Adrenal gland (tissue), 12 donors: ENCODE measurements around the gene C4A. TPM values are rescaled to one million over a fixed set of nuclear protein-coding genes. Genes with fewer than 3 reads are reported as not detected.

Experiments used
- DNase-seq, 7 donors: peaks; one replicate each; pipeline ENCODE4 v3.0.0-alpha.2; 2019 to 2020
- H3K27ac ChIP-seq, 5 donors: fragments of 200-600 bp; sonication (generic) in 4 of 5; 1 replicate in 3 of 5; 2 replicates in 2 of 5; pipeline versions ENCODE4 v1.5.1 to v1.8.0; 2016 to 2020; ENCODE audit warnings: mild to moderate bottlenecking in 1 of 5
- H3K27me3 ChIP-seq: fragments of 200-600 bp; 2 replicates; pipeline ENCODE4 v1.8.0; 2021
- H3K36me3 ChIP-seq, 2 donors: fragments of 200-600 bp; replicated peaks in 1 of 2; 1 replicate in 1 of 2; 2 replicates in 1 of 2; pipeline versions ENCODE4 v1.5.1 to v1.8.0; 2018 to 2022
- H3K4me1 ChIP-seq, 2 donors: fragments of 200-600 bp; replicated peaks in 1 of 2; 1 replicate in 1 of 2; 2 replicates in 1 of 2; pipeline versions ENCODE4 v1.5.1 to v1.8.0; 2018 to 2021
- H3K4me3 ChIP-seq, 4 donors: fragments of 200-600 bp; sonication (generic) in 3 of 4; one replicate each; pipeline ENCODE4 v1.5.1; 2016 to 2018
- H3K9me3 ChIP-seq, 3 donors: fragments of 200-600 bp; sonication (generic) in 1 of 3; replicated peaks in 1 of 3; 1 replicate in 2 of 3; 2 replicates in 1 of 3; pipeline versions ENCODE4 v1.5.1 to v1.8.0; 2016 to 2021
- POLR2A ChIP-seq, 2 donors: fragments of 450-650 bp; IDR thresholded peaks; one replicate each; pipeline ENCODE4 v1.6.1; 2017; ENCODE audit warnings: antibody characterized with exemption in 2 of 2, mild to moderate bottlenecking in 2 of 2, moderate library complexity in 1 of 2
- WGBS, 4 donors: extraction: QIAGEN DNeasy Blood & Tissue Kit in 2 of 4; methylation state at CpG; one replicate each; pipeline versions ENCODE4 v1.1.5 to v1.1.7; 2013 to 2017; 5-methylcytosine and 5-hydroxymethylcytosine counted together
- intact Hi-C, 2 donors: fragments of 100-400 bp; cut with DNase I; formaldehyde crosslinking; loops; one replicate each; pipeline versions ENCODE4 v1.14.1 to v1.15.0; 2022 to 2023
- polyA plus RNA-seq, 3 donors: library from polyadenylated mRNA; stranded (reverse); fragments of 200-250 nt in 2 of 3; fragments of 350-450 nt in 1 of 3; fragmentation: Illumina TruSeq in 1 of 3; extraction: RNeasy Lipid Tissue Mini Kit (QIAGEN cat#74804) in 1 of 3; gene quantifications; one replicate each; pipeline ENCODE4 v1.2.3, GENCODE V29; 2013 to 2014
- total RNA-seq, 9 donors: library from RNA; depleted of rRNA in 4 of 9; stranded (reverse); fragments of >200 nt in 4 of 9; fragments of 120-200 nt in 1 of 9; fragmentation: NEBNext Ultra II Directional in 1 of 9; extraction: Animal tissue kit (Norgen Biotek cat#: 25700) in 1 of 9; gene quantifications; one replicate each; pipeline versions ENCODE4 v1.1.0 to v1.2.4, GENCODE V29; 2013 to 2023
- TF ChIP-seq, protein P1 (sequence below), 6 experiments: fragments of 450-650 bp in 4 of 6; fragments of 200-600 bp in 2 of 6; sonication (generic) in 1 of 6; IDR thresholded peaks; 1 replicate in 5 of 6; 2 replicates in 1 of 6; pipeline versions ENCODE4 v1.5.1 to v1.8.0; 2016 to 2021; ENCODE audit warnings: antibody characterized with exemption in 6 of 6, mild to moderate bottlenecking in 2 of 6, moderate library complexity in 1 of 6
- donor health status: healthy with polysubstance abuse.
- donor health status: Bipolar disorder and iron deficiency.
- donor health status: DM: yes; HTN: yes; CAD: no.
- donor health status: DM: no; HTN: no; CAD: no.
- donor health status: DM: no; HTN: no; CAD: no.
- donor health status: DM: yes; HTN: yes; CAD: no.

C4A gene
- total and polyA plus RNA-seq, 12 donors: 212 to 2,285 (median 1,142) TPM

DNA sequence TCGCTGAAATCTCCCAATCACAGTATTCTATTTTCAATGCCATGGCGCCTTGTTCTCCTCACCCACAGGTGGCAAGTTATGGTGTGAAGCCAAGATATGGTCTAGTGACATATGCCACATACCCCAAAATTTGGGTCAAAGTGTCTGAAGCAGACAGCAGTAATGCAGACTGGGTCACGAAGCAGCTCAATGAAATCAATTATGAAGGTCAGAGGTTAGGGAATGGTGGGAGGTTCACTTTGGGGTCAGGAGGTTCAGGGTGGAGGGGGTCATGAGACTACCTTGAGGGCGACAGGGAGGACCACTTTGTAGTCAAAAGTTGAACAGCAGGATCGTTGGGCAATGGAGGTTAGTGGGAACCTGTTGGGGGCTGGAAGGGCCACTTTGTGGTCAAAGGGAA, 33.6 kb upstream of the C4A start:
- peaks cover 12 to 15% of the 10 kb centered on the region in 2 donors for H3K4me1 ChIP-seq
- peaks cover 0 to 23% of the 10 kb centered on the region in 2 donors for H3K36me3 ChIP-seq
- DNase-seq: no peak
- no peak overlapping the region for H3K4me3 ChIP-seq
- TF ChIP-seq POLR2A (IDR thresholded peaks at IDR 0.05): no peak
- TF ChIP-seq, protein P1, sequence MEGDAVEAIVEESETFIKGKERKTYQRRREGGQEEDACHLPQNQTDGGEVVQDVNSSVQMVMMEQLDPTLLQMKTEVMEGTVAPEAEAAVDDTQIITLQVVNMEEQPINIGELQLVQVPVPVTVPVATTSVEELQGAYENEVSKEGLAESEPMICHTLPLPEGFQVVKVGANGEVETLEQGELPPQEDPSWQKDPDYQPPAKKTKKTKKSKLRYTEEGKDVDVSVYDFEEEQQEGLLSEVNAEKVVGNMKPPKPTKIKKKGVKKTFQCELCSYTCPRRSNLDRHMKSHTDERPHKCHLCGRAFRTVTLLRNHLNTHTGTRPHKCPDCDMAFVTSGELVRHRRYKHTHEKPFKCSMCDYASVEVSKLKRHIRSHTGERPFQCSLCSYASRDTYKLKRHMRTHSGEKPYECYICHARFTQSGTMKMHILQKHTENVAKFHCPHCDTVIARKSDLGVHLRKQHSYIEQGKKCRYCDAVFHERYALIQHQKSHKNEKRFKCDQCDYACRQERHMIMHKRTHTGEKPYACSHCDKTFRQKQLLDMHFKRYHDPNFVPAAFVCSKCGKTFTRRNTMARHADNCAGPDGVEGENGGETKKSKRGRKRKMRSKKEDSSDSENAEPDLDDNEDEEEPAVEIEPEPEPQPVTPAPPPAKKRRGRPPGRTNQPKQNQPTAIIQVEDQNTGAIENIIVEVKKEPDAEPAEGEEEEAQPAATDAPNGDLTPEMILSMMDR (IDR thresholded peaks at IDR 0.05): no peak
- no peaks in the 10 kb centered on the region for H3K27me3 ChIP-seq
- no peak overlapping the region for H3K27ac ChIP-seq
- H3K9me3 ChIP-seq: no peaks in the 10 kb centered on the region
- 77 to 85% (median 80%) methylated on average over 5 of the region's 5 CpGs for WGBS, 4 donors
- intact Hi-C loops: no loop called here

DNA sequence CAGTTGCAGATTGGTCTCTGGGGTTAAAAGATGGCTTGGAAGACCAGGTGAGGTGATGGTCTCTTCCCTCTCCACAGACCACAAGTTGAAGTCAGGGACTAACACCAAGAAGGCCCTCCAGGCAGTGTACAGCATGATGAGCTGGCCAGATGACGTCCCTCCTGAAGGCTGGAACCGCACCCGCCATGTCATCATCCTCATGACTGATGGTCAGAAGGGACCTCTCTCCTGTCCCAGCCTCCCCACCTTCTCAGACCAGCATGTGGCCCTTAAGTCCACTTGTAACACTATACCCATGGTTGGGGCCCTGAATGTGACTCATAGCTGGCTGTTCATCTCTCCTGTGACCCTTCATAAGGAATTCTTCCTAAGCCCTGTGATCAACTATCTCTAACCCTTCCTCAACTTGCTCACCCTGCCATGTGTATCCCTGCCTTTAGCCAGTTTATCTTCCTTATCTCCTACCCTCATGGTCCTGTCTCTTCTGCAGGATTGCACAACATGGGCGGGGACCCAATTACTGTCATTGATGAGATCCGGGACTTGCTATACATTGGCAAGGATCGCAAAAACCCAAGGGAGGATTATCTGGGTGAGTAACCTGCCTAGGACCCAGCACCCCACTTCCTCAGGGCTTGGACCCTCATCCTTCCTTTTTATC, 33.0 kb upstream of the C4A start:
- DNase-seq: peak in 1 of 7 donors; percentile 55
- H3K27ac ChIP-seq: no peak overlapping the region
- peaks cover 0 to 29% of the 10 kb centered on the region in 2 donors for H3K36me3 ChIP-seq
- H3K9me3 ChIP-seq: no peaks in the 10 kb centered on the region
- intact Hi-C loops: no loop called here
- TF ChIP-seq POLR2A (IDR thresholded peaks at IDR 0.05): no peak
- TF ChIP-seq, protein P1 (IDR thresholded peaks at IDR 0.05): no peak
- 71 to 77% (median 74%) methylated on average over 5 to 6 of the region's 6 CpGs for WGBS, 4 donors
- H3K27me3 ChIP-seq: no peaks in the 10 kb centered on the region
- peaks cover 12 to 15% of the 10 kb centered on the region in 2 donors for H3K4me1 ChIP-seq
- no peak overlapping the region for H3K4me3 ChIP-seq

DNA sequence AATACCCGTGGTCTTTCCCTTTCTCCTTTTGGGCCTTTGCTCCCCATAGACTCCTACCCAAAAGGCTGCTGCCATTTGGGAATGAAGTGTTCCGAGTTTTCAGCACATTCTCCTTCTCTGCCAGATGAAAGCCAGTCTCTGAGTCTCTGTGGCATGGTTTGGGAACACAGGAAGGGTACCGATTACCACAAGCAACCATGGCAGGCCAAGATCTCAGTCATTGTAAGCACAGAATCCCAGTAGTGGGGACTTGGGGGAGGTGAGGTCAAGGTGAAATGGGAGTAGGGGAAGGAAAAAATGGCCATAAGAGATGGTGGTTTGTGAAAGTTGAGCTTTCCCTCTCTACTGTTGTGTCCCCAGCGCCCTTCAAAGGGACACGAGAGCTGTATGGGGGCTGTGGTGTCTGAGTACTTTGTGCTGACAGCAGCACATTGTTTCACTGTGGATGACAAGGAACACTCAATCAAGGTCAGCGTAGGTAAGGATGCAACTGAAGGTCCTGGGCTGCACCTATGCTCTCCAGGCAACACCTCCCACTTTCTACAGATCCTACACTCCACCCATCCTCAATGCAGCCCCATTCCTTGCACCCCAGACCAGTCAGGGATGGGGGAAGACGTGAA, 31.8 kb upstream of the C4A start:
- no peak overlapping the region for H3K27ac ChIP-seq
- intact Hi-C loops: loop anchor here (5.0 kb wide), 1 partner anchor 48 kb away; the partner anchor contains the start of gene ZBTB12 (in 2 of the 2)
- H3K4me1 ChIP-seq: peaks cover 11 to 12% of the 10 kb centered on the region in 2 donors
- H3K27me3 ChIP-seq: no peaks in the 10 kb centered on the region
- H3K36me3 ChIP-seq: peaks cover 0 to 41% of the 10 kb centered on the region in 2 donors
- no peak for DNase-seq
- TF ChIP-seq POLR2A (IDR thresholded peaks at IDR 0.05): no peak
- TF ChIP-seq, protein P1 (IDR thresholded peaks at IDR 0.05): no peak
- H3K4me3 ChIP-seq: no peak overlapping the region
- 83 to 89% (median 87%) methylated on average over 7 of the region's 7 CpGs for WGBS, 4 donors
- H3K9me3 ChIP-seq: no peaks in the 10 kb centered on the region

DNA sequence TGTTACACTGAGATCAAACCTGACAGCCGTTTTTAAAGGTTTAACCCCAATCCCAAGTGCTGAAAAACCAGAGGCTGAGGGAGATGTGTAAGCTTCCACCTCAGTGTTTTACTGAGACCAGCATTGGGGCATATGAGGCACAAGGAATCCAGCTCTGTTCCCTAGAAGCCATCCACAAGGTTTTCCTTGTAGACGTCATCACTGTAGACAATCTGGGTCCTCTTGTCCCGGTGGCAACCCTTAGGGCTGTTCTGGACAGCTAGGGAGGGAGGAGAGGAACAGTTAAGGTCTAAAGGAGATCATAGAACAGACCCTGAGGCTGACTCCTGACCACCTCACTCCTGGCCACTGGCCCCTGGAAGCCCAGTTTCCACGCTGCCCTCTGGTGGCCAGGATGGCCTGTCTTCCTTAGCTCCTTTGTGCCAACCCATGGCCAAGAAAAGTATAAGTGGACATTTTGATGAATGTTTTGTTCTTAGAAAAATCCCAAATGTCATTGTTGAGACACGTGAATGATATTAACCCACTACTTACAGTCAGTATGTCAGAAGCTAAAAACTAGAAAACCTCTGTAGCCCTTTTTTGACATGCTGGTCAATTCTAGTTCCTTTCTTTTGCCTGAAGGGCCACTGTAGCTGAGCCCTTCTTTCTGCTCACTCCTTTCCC, 29.6 kb upstream of the C4A start:
- 53 to 63% (median 55%) methylated on average over 5 of the region's 5 CpGs for WGBS, 4 donors
- Histone ChIP-seq H3K9me3 (no peaks in the 10 kb centered on the region), H3K27ac (peak overlapping the region in 1 of 5 donors; percentile 24), H3K4me1 (no peaks in the 10 kb centered on the region), H3K27me3 (no peaks in the 10 kb centered on the region), H3K4me3 (no peak overlapping the region), H3K36me3 (peaks cover 0 to 62% of the 10 kb centered on the region in 2 donors)
- intact Hi-C loops: loop anchor here (5.0 kb wide), 1 partner anchor 50 kb away; the partner anchor contains the start of gene ZBTB12 (in 2 of the 2)
- DNase-seq: peak; percentile 67 to 85 (median 77)
- no peak for TF ChIP-seq POLR2A (IDR thresholded peaks at IDR 0.05)
- TF ChIP-seq, protein P1 (IDR thresholded peaks at IDR 0.05): peak; percentile 67 to 80 (median 74)
